ENCODE results near the gene LMOD1.
A peak's percentile ranks its signal among the peaks of the same experiment; 100 is the strongest.

- peak; percentile 69 for TF ChIP-seq CTCF (conservative IDR thresholded peaks at IDR 0.05; ENCODE audit: low read depth, low read length)
- no peak for TF ChIP-seq EZH2 (IDR thresholded peaks at IDR 0.05; ENCODE audit: borderline replicate concordance, low read depth, low read length, poor library complexity, severe bottlenecking)
Observed at GRCh38 chr1:201877877-201878401, 68.4 kb downstream of the LMOD1 start.
